H1 (cell line): ENCODE data around the gene SLC2A1. TPM values are rescaled to one million over a fixed set of nuclear protein-coding genes. Genes with fewer than 3 reads are reported as not detected.

Source experiments
- CTCF ChIA-PET: fragments of 300-600 bp; sonication (Branson Sonifier 250); formaldehyde crosslinking; loops from one replicate; lab custom pipeline; 2021; ENCODE audit not compliant: partially characterized antibody; lab: Charles Lee
- POLR2A ChIA-PET: fragments of 300-600 bp; sonication (Branson Sonifier 250); formaldehyde crosslinking; loops from one replicate; lab custom pipeline; 2021; ENCODE audit warnings: inconsistent platforms; ENCODE audit not compliant: partially characterized antibody; lab: Charles Lee
- DNase-seq, 2 experiments: peaks; one replicate each; pipeline versions ENCODE4 v3.0.0 to v3.0.0-alpha.2; 2010 to 2022; ENCODE audit warnings: low spot score in 2 of 2, low read depth in 1 of 2, mixed read lengths in 1 of 2
- FAIRE-seq: peaks from 2 replicates; lab custom pipeline; 2011; peaks lifted over from hg19 to GRCh38; lab: Jason Lieb, UNC
- H2AFZ ChIP-seq: 2 replicates; pipeline ENCODE4 v1.8.1; 2012; ENCODE audit warnings: low read length, inconsistent platforms
- H2AK5ac ChIP-seq: 2 replicates; pipeline ENCODE4 v1.6.1; 2013; ENCODE audit warnings: low read depth, low read length
- H2BK120ac ChIP-seq: replicated peaks from 2 replicates; pipeline ENCODE3; 2013; ENCODE audit warnings: low read depth, low read length, inconsistent platforms
- H2BK12ac ChIP-seq: 2 replicates; pipeline ENCODE4 v1.6.1; 2013; ENCODE audit warnings: low read depth, low read length
- H2BK15ac ChIP-seq: 2 replicates; pipeline ENCODE4 v1.6.1; 2013; ENCODE audit warnings: low read length
- H2BK20ac ChIP-seq: 2 replicates; pipeline ENCODE4 v1.6.1; 2013; ENCODE audit warnings: low read length
- H2BK5ac ChIP-seq: 2 replicates; pipeline ENCODE4 v1.6.1; 2013; ENCODE audit warnings: low read depth, low read length
- H3K14ac ChIP-seq: 2 replicates; pipeline ENCODE4 v1.6.1; 2013; ENCODE audit warnings: inconsistent platforms; ENCODE audit not compliant: insufficient read length
- H3K18ac ChIP-seq: 2 replicates; pipeline ENCODE4 v1.6.1; 2013; ENCODE audit warnings: low read length; ENCODE audit errors: extremely low read depth
- H3K23ac ChIP-seq: 2 replicates; pipeline ENCODE4 v1.6.1; 2013; ENCODE audit warnings: inconsistent platforms; ENCODE audit not compliant: insufficient read length
- H3K23me2 ChIP-seq: 2 replicates; pipeline ENCODE4 v1.6.1; 2013; ENCODE audit warnings: low read depth, low read length
- H3K27ac ChIP-seq: 2 replicates; pipeline ENCODE4 v1.6.1; 2011; ENCODE audit warnings: low read depth, low read length, inconsistent platforms
- H3K27me3 ChIP-seq, 4 experiments: replicated peaks in 1 of 4; 1 replicate in 1 of 4; 2 replicates in 3 of 4; pipeline versions ENCODE4 v1.6.1 to v1.8.1; 2011 to 2013; ENCODE audit warnings: low read length in 3 of 4, mild to moderate bottlenecking in 3 of 4, inconsistent platforms in 2 of 4, mixed read lengths in 2 of 4, moderate library complexity in 1 of 4; ENCODE audit not compliant: control insufficient read depth in 3 of 4, insufficient read depth in 3 of 4; ENCODE audit errors: extremely low read depth in 1 of 4
- H3K36me3 ChIP-seq, 4 experiments: 2 replicates each; pipeline versions ENCODE4 v1.6.1 to v1.8.1; 2011 to 2013; ENCODE audit warnings: mild to moderate bottlenecking in 4 of 4, low read length in 3 of 4, moderate library complexity in 2 of 4, control low read depth in 1 of 4, inconsistent platforms in 1 of 4; ENCODE audit not compliant: insufficient read depth in 4 of 4, control insufficient read depth in 2 of 4
- H3K4ac ChIP-seq: replicated peaks from 2 replicates; pipeline ENCODE3; 2013; ENCODE audit warnings: low read length, low read depth, mixed read lengths, inconsistent platforms; ENCODE audit not compliant: insufficient read length
- H3K4me1 ChIP-seq, 4 experiments: replicated peaks in 1 of 4; 1 replicate in 1 of 4; 2 replicates in 3 of 4; pipeline versions ENCODE4 v1.6.1 to v1.8.1; 2011 to 2013; ENCODE audit warnings: low read length in 3 of 4, inconsistent platforms in 2 of 4, mixed read lengths in 1 of 4; ENCODE audit not compliant: insufficient read depth in 4 of 4, control insufficient read depth in 3 of 4
- H3K4me2 ChIP-seq, 2 experiments: 2 replicates each; pipeline versions ENCODE4 v1.6.1 to v1.8.1; 2011 to 2013; ENCODE audit warnings: low read depth in 2 of 2, low read length in 2 of 2, control low read depth in 1 of 2, inconsistent platforms in 1 of 2, mild to moderate bottlenecking in 1 of 2; ENCODE audit not compliant: insufficient read depth in 1 of 2
- H3K4me3 ChIP-seq, 4 experiments: fragments of 200-600, 300-600 bp in 1 of 4; sonication (generic), shearing (Covaris generic), sonication (Bioruptor Twin) in 1 of 4; 2 replicates each; pipeline versions ENCODE4 v1.5.1 to v1.8.1; 2011 to 2016; ENCODE audit warnings: low read length in 4 of 4, low read depth in 3 of 4, control low read depth in 2 of 4, inconsistent platforms in 2 of 4, mild to moderate bottlenecking in 2 of 4, mixed read lengths in 1 of 4, moderate library complexity in 1 of 4; ENCODE audit not compliant: insufficient read depth in 2 of 4; ENCODE audit errors: extremely low read depth in 1 of 4
- H3K56ac ChIP-seq: replicated peaks from 2 replicates; pipeline ENCODE3; 2013; ENCODE audit warnings: low read depth, mild to moderate bottlenecking, mixed read lengths, low read length, inconsistent platforms; ENCODE audit not compliant: insufficient read length
- H3K79me1 ChIP-seq: 2 replicates; pipeline ENCODE4 v1.6.1; 2013; ENCODE audit warnings: low read depth, low read length, control low read depth
- H3K79me2 ChIP-seq, 2 experiments: 2 replicates each; pipeline versions ENCODE4 v1.6.1 to v1.8.1; 2012 to 2013; ENCODE audit warnings: low read length in 2 of 2, mild to moderate bottlenecking in 2 of 2, inconsistent platforms in 1 of 2; ENCODE audit not compliant: insufficient read depth in 2 of 2, control insufficient read depth in 1 of 2
- H3K9ac ChIP-seq, 4 experiments: replicated peaks in 1 of 4; 1 replicate in 1 of 4; 2 replicates in 3 of 4; pipeline versions ENCODE4 v1.6.1 to v1.8.1; 2011 to 2013; ENCODE audit warnings: low read depth in 3 of 4, low read length in 3 of 4, control low read depth in 2 of 4, mild to moderate bottlenecking in 2 of 4, moderate library complexity in 2 of 4, inconsistent platforms in 1 of 4; ENCODE audit errors: extremely low read depth in 1 of 4
- H3K9me3 ChIP-seq, 2 experiments: 2 replicates each; pipeline versions ENCODE4 v1.6.1 to v1.8.1; 2012 to 2013; ENCODE audit warnings: mild to moderate bottlenecking in 2 of 2, moderate library complexity in 2 of 2, control low read depth in 1 of 2, inconsistent platforms in 1 of 2, low read depth in 1 of 2, low read length in 1 of 2, mixed read lengths in 1 of 2; ENCODE audit not compliant: insufficient read depth in 2 of 2
- H4K20me1 ChIP-seq, 2 experiments: replicated peaks in 1 of 2; 2 replicates each; pipeline versions ENCODE3 to v1.8.1; 2011 to 2013; ENCODE audit warnings: inconsistent platforms in 2 of 2, low read length in 2 of 2, mild to moderate bottlenecking in 1 of 2; ENCODE audit not compliant: insufficient read depth in 2 of 2, control insufficient read depth in 1 of 2
- H4K5ac ChIP-seq: 2 replicates; pipeline ENCODE4 v1.6.1; 2013; ENCODE audit warnings: low read length, low read depth, mixed read lengths, inconsistent platforms; ENCODE audit not compliant: insufficient read length
- H4K8ac ChIP-seq: 2 replicates; pipeline ENCODE4 v1.8.0; 2013; ENCODE audit warnings: mild to moderate bottlenecking, moderate library complexity, low read length, inconsistent platforms; ENCODE audit not compliant: insufficient read depth; ENCODE audit errors: extremely low read depth
- H4K91ac ChIP-seq: replicated peaks from 2 replicates; pipeline ENCODE3; 2013; ENCODE audit warnings: low read length, mixed read lengths, inconsistent platforms; ENCODE audit not compliant: insufficient read length
- CBX5 ChIP-seq: fragments of 300-800, 300-1000 bp; sonication (generic); IDR thresholded peaks from 2 replicates; pipeline ENCODE4 v1.7.1; 2016; ENCODE audit warnings: antibody characterized with exemption, low read length, low read depth
- CHD2 ChIP-seq: IDR thresholded peaks from 2 replicates; pipeline ENCODE4 v1.6.1; 2012; ENCODE audit warnings: low read length, improper control_type of control experiment
- EGR1 ChIP-seq: IDR thresholded peaks from 2 replicates; pipeline ENCODE4 v1.6.1; 2011; ENCODE audit warnings: low read depth, low read length, borderline replicate concordance
- KDM1A ChIP-seq: fragments of 200-600, 300-600 bp; sonication (generic); IDR thresholded peaks from 2 replicates; pipeline ENCODE4 v1.7.1; 2016; ENCODE audit warnings: mild to moderate bottlenecking, low read length, borderline replicate concordance
- WGBS, 2 experiments: shearing (Covaris generic) in 1 of 2; methylation state at CpG; one replicate each; pipeline versions ENCODE4 v1.1.6 to v1.1.7; 2013 to 2015; ENCODE audit warnings: low lambda C conversion rate in 2 of 2, mixed read lengths in 2 of 2, inconsistent platforms in 1 of 2, low coverage in 1 of 2, missing lambda C conversion rate in 1 of 2; ENCODE audit not compliant: insufficient replicate concordance in 2 of 2, insufficient coverage in 1 of 2, insufficient read length in 1 of 2; ENCODE audit errors: extremely low coverage in 1 of 2, missing lambda C conversion rate in 1 of 2; 5-methylcytosine and 5-hydroxymethylcytosine counted together
- polyA plus RNA-seq, 7 experiments: library from polyadenylated mRNA; depleted of rRNA in 3 of 7; stranded (reverse) in 5 of 7; unstranded in 2 of 7; fragments of >200 nt in 5 of 7; fragments of 200-250 nt in 2 of 7; gene quantifications; 1 replicate in 5 of 7; 2 replicates in 1 of 7; 4 replicates in 1 of 7; pipeline versions ENCODE4 v1.2.1 to v1.2.3, GENCODE V29; 2011 to 2013; ENCODE audit warnings: missing spikeins in 2 of 7, mixed read lengths in 2 of 7
- total RNA-seq: library from RNA; stranded (reverse); fragmentation: NEBNext Ultra II Directional; extraction: Animal tissue kit (Norgen Biotek cat#: 25700); gene quantifications from 2 replicates; pipeline ENCODE4 v1.2.1, GENCODE V29; 2021

SLC2A1 gene
- total and polyA plus RNA-seq, 2 of the 8 experiments (the other 6 are each of a cell fraction or from before 2014, with no cell fraction given) = 230 to 308 TPM

DNA sequence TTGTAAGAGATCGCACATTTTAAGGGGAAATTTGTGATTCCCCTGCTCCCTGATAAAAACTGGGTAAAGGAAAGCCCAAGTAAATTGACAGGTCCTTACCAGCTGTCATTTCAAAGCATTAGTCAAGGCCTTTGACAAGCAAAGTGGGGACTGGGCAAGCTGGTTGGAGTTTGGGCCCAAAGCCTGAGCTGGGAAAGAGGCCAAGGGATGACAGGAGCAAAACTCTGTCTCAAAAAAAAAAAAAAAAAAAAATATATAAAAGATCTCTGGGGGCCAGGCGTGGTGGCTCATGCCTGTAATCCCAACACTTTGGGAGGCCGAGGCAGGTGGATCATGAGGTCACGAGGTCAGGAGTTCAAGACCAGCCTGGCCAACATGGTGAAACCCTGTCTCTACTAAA lies 36.9 kb downstream of the SLC2A1 start:
- no peaks in the 10 kb centered on the region for H3K79me2 ChIP-seq
- no peak overlapping the region for H3K27ac ChIP-seq
- H4K8ac ChIP-seq = no peak overlapping the region
- H2BK20ac ChIP-seq = no peak overlapping the region
- peaks cover 0 to 2% of the 10 kb centered on the region in 2 experiments for H4K20me1 ChIP-seq
- no peak overlapping the region for H3K56ac ChIP-seq
- H4K5ac ChIP-seq = no peak overlapping the region
- ChIA-PET POLR2A (interaction anchor here (1.1 to 7.2 kb wide), 2 partner anchors 14 to 27 kb away, joined by 3 to 40 read pairs; no protein-coding TSS in a partner anchor), CTCF (interaction anchor here (0.7 to 9.3 kb wide), 12 partner anchors 9 to 222 kb away, joined by 3 to 136 read pairs (median 3); partner anchors contain the start of genes C1orf50 and P3H1)
- DNase-seq = no peak
- no peak overlapping the region for H2AFZ ChIP-seq
- no peak overlapping the region for H3K14ac ChIP-seq
- H3K4ac ChIP-seq = no peak overlapping the region
- no peak overlapping the region for H3K4me3 ChIP-seq
- H3K27me3 ChIP-seq = no peaks in the 10 kb centered on the region
- TF ChIP-seq CBX5 (no peak), EGR1 (no peak), KDM1A (no peak), CHD2 (no peak)
- H3K9me3 ChIP-seq = peaks cover 7 to 11% of the 10 kb centered on the region in 2 experiments
- peaks cover 4 to 10% (median 7%) of the 10 kb centered on the region in 4 experiments; a peak in 6 of 7 replicates for H3K4me1 ChIP-seq
- H3K36me3 ChIP-seq = peaks cover 5 to 20% (median 12%) of the 10 kb centered on the region in 4 experiments; a peak in 5 of 8 replicates
- FAIRE-seq = no peak
- no peak overlapping the region for H3K18ac ChIP-seq
- no peak overlapping the region for H3K4me2 ChIP-seq
- H2BK5ac ChIP-seq = no peak overlapping the region
- H3K79me1 ChIP-seq = no peaks in the 10 kb centered on the region
- H2BK120ac ChIP-seq = no peak overlapping the region
- no peak overlapping the region for H3K9ac ChIP-seq
- H2AK5ac ChIP-seq = no peak overlapping the region
- no peak overlapping the region for H4K91ac ChIP-seq
- H2BK12ac ChIP-seq = no peak overlapping the region
- H3K23me2 ChIP-seq = peaks cover 7% of the 10 kb centered on the region; the same call in 1 of the 2 replicates
- WGBS, 2 experiments = 85% methylated on average over 3 of the region's 4 CpGs; no CpG with 5 or more reads in 1 of the 2 experiments
- no peak overlapping the region for H2BK15ac ChIP-seq
- H3K23ac ChIP-seq = no peak overlapping the region
